Measurements from ENCODE around the gene ZBTB45.
"Not testable (repeated sequence)": the region's sequence is repeated elsewhere in the genome, so short reads cannot be mapped to it uniquely, and the experiment has no call there.

GRCh38 chr19:58484349-58484748 lies 35.3 kb downstream of the ZBTB45 start:
- TF ChIP-seq POLR2A, CTCF (IDR thresholded peaks at IDR 0.05): not testable (repeated sequence)
